Measurements from ENCODE around the gene ZNF318.
A peak's percentile ranks its signal among the peaks of the same experiment; 100 is the strongest.

The ZNF318 gene

DNA sequence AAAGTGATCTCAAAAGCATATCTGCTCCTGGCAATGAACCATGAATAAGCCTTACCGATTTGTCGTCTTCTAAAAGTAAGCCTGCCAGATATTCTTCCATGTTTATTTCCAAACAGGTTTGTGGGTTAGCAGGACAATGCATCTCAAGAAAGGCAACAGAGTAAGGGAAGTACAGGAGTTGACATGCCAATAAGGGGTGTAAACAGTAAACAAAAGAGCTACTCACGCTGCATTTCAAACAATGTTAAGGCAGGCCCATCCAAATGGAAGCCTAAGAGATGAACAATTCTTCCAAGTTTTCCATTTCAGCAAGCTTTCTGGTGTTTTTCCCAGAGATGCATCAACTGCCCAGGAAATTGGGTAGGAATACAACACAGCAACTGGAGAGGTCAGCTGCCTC is 33.1 kb downstream of the ZNF318 start:
- no peak for DNase-seq (ENCODE audit: low spot score)
- TF ChIP-seq CTCF (IDR thresholded peaks at IDR 0.05; ENCODE audit: extremely low read depth, insufficient read depth, missing control alignments) = no peak
- in situ Hi-C loops (cut with MboI; ENCODE audit: low pct_unique_long_range_greater_than_20kb, low sequenced_read_pairs, unreplicated experiment) = no loop called here

GRCh38 chr6:43335469-43335868 is 34.0 kb downstream of the ZNF318 start:
- no peak for DNase-seq (ENCODE audit: low spot score)
- TF ChIP-seq CTCF (IDR thresholded peaks at IDR 0.05; ENCODE audit: extremely low read depth, insufficient read depth, missing control alignments) = no peak
- in situ Hi-C loops (cut with MboI; ENCODE audit: low pct_unique_long_range_greater_than_20kb, low sequenced_read_pairs, unreplicated experiment) = no loop called here

- in situ Hi-C loops (cut with MboI; ENCODE audit: low pct_unique_long_range_greater_than_20kb, low sequenced_read_pairs, unreplicated experiment) = no loop called here
- no peak for DNase-seq (ENCODE audit: low spot score)
- TF ChIP-seq CTCF (IDR thresholded peaks at IDR 0.05; ENCODE audit: extremely low read depth, insufficient read depth, missing control alignments) = peak; percentile 17
Observed at GRCh38 chr6:43334466-43335095, 34.9 kb downstream of the ZNF318 start.

DNA sequence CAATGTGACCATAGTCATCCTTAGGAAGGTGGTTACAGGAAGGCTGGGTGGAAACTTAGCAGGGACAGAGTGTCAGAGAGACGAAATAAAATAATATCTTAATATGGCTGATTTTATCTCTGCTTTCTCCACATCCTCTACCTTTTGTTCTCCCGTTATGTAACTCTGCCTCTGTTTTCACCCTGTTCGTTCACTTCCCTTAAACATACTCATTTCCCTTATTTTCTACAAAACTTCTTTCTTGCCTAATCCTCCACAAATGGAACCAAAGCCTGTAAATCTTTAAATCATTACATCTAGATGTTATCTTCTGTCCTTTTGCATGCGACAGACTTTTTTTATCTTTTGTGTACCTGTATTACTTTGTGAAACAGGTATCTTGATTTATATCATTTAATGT is 37.6 kb downstream of the ZNF318 start:
- no peak for DNase-seq (ENCODE audit: low spot score)
- no peak for TF ChIP-seq CTCF (IDR thresholded peaks at IDR 0.05; ENCODE audit: extremely low read depth, insufficient read depth, missing control alignments)
- in situ Hi-C loops (cut with MboI; ENCODE audit: low pct_unique_long_range_greater_than_20kb, low sequenced_read_pairs, unreplicated experiment) = no loop called here

- in situ Hi-C loops (cut with MboI; ENCODE audit: low pct_unique_long_range_greater_than_20kb, low sequenced_read_pairs, unreplicated experiment) = no loop called here
Observed at GRCh38 chr6:43331470-43331869, 38.0 kb downstream of the ZNF318 start.

DNA sequence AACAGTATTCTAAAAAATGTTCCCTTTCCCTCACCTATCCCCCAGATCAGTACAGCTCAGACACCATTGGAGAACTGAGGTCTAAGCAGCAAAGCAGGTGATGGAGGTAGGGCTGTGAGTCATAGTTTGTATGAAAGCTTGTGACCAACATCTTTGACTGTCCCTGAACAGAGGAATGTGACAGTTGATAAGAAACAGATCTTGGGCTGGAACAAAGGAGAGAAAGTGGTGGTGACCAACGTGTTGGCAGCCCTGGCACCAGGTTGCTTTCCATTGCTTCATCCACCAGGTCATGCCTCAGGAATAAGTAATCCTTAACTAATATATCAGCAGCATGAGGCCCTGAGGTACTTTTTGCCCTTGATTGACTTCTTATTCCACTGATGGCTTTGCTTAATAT is 40.9 kb downstream of the ZNF318 start:
- TF ChIP-seq CTCF (IDR thresholded peaks at IDR 0.05; ENCODE audit: extremely low read depth, insufficient read depth, missing control alignments) = no peak
- no peak for DNase-seq (ENCODE audit: low spot score)
- in situ Hi-C loops (cut with MboI; ENCODE audit: low pct_unique_long_range_greater_than_20kb, low sequenced_read_pairs, unreplicated experiment) = no loop called here

More at GRCh38 chr6:43331470-43331869, 38.0 kb downstream of the ZNF318 start:
- no peak for DNase-seq (ENCODE audit: low spot score)
- TF ChIP-seq CTCF (IDR thresholded peaks at IDR 0.05; ENCODE audit: extremely low read depth, insufficient read depth, missing control alignments) = no peak
